GM10847 (cell line): ENCODE data around the gene MSI2.

Source experiments
- POLR2A ChIP-seq: IDR thresholded peaks from 2 replicates; pipeline ENCODE4 v1.6.1; 2011; ENCODE audit not compliant: insufficient read length; ENCODE audit errors: extremely low read depth

The MSI2 gene

GRCh38 chr17:57366177-57366557, 109.8 kb downstream of the MSI2 start:
- no peak for TF ChIP-seq POLR2A

- no peak for TF ChIP-seq POLR2A
These were observed 110.4 kb downstream of the MSI2 start for GRCh38 chr17:57366558-57367351.

GRCh38 chr17:57368637-57369336, 112.5 kb downstream of the MSI2 start:
- no peak for TF ChIP-seq POLR2A

- no peak for TF ChIP-seq POLR2A
These were observed 113.2 kb downstream of the MSI2 start for GRCh38 chr17:57369509-57369945.

- no peak for TF ChIP-seq POLR2A
These were observed 113.8 kb downstream of the MSI2 start for GRCh38 chr17:57370037-57370581.

- no peak for TF ChIP-seq POLR2A
These were observed 114.3 kb downstream of the MSI2 start for GRCh38 chr17:57370619-57371018.

GRCh38 chr17:57372156-57372555, 115.8 kb downstream of the MSI2 start:
- no peak for TF ChIP-seq POLR2A

GRCh38 chr17:57373048-57373447, 116.7 kb downstream of the MSI2 start:
- no peak for TF ChIP-seq POLR2A

- no peak for TF ChIP-seq POLR2A
These were observed 117.4 kb downstream of the MSI2 start for GRCh38 chr17:57373756-57374155.

- no peak for TF ChIP-seq POLR2A
These were observed 118.9 kb downstream of the MSI2 start for GRCh38 chr17:57375040-57375769.

GRCh38 chr17:57375770-57376225, 119.5 kb downstream of the MSI2 start:
- TF ChIP-seq POLR2A, result no peak

- TF ChIP-seq POLR2A, result no peak
These were observed 120.8 kb downstream of the MSI2 start for GRCh38 chr17:57377094-57377493.

- no peak for TF ChIP-seq POLR2A
These were observed 123.0 kb downstream of the MSI2 start for GRCh38 chr17:57379237-57379894.

GRCh38 chr17:57379895-57380434, 123.6 kb downstream of the MSI2 start:
- no peak for TF ChIP-seq POLR2A

- no peak for TF ChIP-seq POLR2A
These were observed 125.2 kb downstream of the MSI2 start for GRCh38 chr17:57381498-57381897.

GRCh38 chr17:57384219-57384618, 127.9 kb downstream of the MSI2 start:
- no peak for TF ChIP-seq POLR2A
